ENCODE results near the gene TRIM46. TPM values are rescaled to one million over a fixed set of nuclear protein-coding genes. Genes with fewer than 3 reads are reported as not detected.
"Not testable (repeated sequence)": the region's sequence is repeated elsewhere in the genome, so short reads cannot be mapped to it uniquely, and the experiment has no call there.

Gene TRIM46
- polyA plus RNA-seq, 1 donor (not counting 4 experiments of a cell fraction or from before 2014, with no cell fraction given): 1.7 TPM

- Histone ChIP-seq H3K9ac (ENCODE audit: control insufficient read depth, extremely low read depth, insufficient read depth, low read length) (no peak overlapping the region), H3K4me3 (ENCODE audit: control insufficient read depth in 2 of 3, extremely low read depth in 1 of 3, insufficient read depth in 2 of 3, low read depth in 1 of 3, low read length in 3 of 3) (no peak overlapping the region), H3K4me1 (ENCODE audit: control insufficient read depth, extremely low read depth, insufficient read depth, low read length) (peaks cover 16% of the 10 kb centered on the region), H2AFZ (ENCODE audit: control insufficient read depth, low read length) (peak overlapping the region; percentile 58), H3K27ac (ENCODE audit: control insufficient read depth, insufficient read depth, low read length) (no peak overlapping the region), H3K79me2 (ENCODE audit: control insufficient read depth, insufficient read depth, low read length) (no peaks in the 10 kb centered on the region), H3K9me1 (ENCODE audit: control insufficient read depth, extremely low read depth, insufficient read depth, low read length) (no peaks in the 10 kb centered on the region), H3K9me3 (ENCODE audit: control insufficient read depth, low read depth, low read length) (no peaks in the 10 kb centered on the region), H3K4me2 (ENCODE audit: control insufficient read depth, extremely low read depth, insufficient read depth, low read depth, low read length) (no peak overlapping the region), H3K27me3 (ENCODE audit: control insufficient read depth, extremely low read depth, insufficient read depth, low read length) (no peaks in the 10 kb centered on the region), H4K20me1 (ENCODE audit: control insufficient read depth, extremely low read depth, insufficient read depth, low read length) (no peaks in the 10 kb centered on the region), H3K36me3 (ENCODE audit: control insufficient read depth in 2 of 2, extremely low read depth in 1 of 2, insufficient read depth in 2 of 2, low read length in 2 of 2) (peaks cover 0 to 2% of the 10 kb centered on the region in 2 experiments)
- no peak for TF ChIP-seq CTCF (optimal IDR thresholded peaks at IDR 0.05 in 1 of 3, IDR thresholded peaks at IDR 0.05 in 1 of 3, conservative IDR thresholded peaks at IDR 0.05 in 1 of 3; ENCODE audit: extremely low read depth in 1 of 3, insufficient read depth in 2 of 3, low read length in 3 of 3)
- TF ChIP-seq EZH2 (IDR thresholded peaks at IDR 0.05; ENCODE audit: low read length): no peak
- FAIRE-seq (no peak), DNase-seq (ENCODE audit: low read depth, low spot score) (no peak)
- dilution Hi-C loops (cut with MboI; ENCODE audit: extremely low pct_ligation_motif_present, low sequenced_read_pairs): no loop called here
Measured at GRCh38 chr1:155219592-155220031, 46.0 kb downstream of the TRIM46 start.

GRCh38 chr1:155220211-155220965, 46.7 kb downstream of the TRIM46 start:
- H4K20me1 ChIP-seq (ENCODE audit: control insufficient read depth, extremely low read depth, insufficient read depth, low read length); H3K9ac ChIP-seq (ENCODE audit: control insufficient read depth, extremely low read depth, insufficient read depth, low read length); H3K9me1 ChIP-seq (ENCODE audit: control insufficient read depth, extremely low read depth, insufficient read depth, low read length); H3K4me2 ChIP-seq (ENCODE audit: control insufficient read depth, extremely low read depth, insufficient read depth, low read depth, low read length); H3K27ac ChIP-seq (ENCODE audit: control insufficient read depth, insufficient read depth, low read length); H3K9me3 ChIP-seq (ENCODE audit: control insufficient read depth, low read depth, low read length); FAIRE-seq; H3K79me2 ChIP-seq (ENCODE audit: control insufficient read depth, insufficient read depth, low read length); dilution Hi-C loops (cut with MboI; ENCODE audit: extremely low pct_ligation_motif_present, low sequenced_read_pairs); H3K4me3 ChIP-seq (ENCODE audit: control insufficient read depth in 2 of 3, extremely low read depth in 1 of 3, insufficient read depth in 2 of 3, low read depth in 1 of 3, low read length in 3 of 3); H2AFZ ChIP-seq (ENCODE audit: control insufficient read depth, low read length); DNase-seq (ENCODE audit: low read depth, low spot score); H3K27me3 ChIP-seq (ENCODE audit: control insufficient read depth, extremely low read depth, insufficient read depth, low read length); H3K36me3 ChIP-seq (ENCODE audit: control insufficient read depth in 2 of 2, extremely low read depth in 1 of 2, insufficient read depth in 2 of 2, low read length in 2 of 2): not testable (repeated sequence)
- H3K4me1 ChIP-seq (ENCODE audit: control insufficient read depth, extremely low read depth, insufficient read depth, low read length): peaks cover 22% of the 10 kb centered on the region

Measured in keratinocyte (primary cell).